ENCODE measurements around the gene TMEM132E.

The TMEM132E gene

GRCh38 chr17:34614698-34615097, 35.3 kb downstream of the TMEM132E start:
- Histone ChIP-seq H3K9me3 (ENCODE audit: control insufficient read depth, low read length) (no peaks in the 10 kb centered on the region), H3K4me1 (ENCODE audit: control insufficient read depth, insufficient read depth, low read length, poor library complexity, severe bottlenecking) (no peaks in the 10 kb centered on the region), H3K36me3 (ENCODE audit: control insufficient read depth, insufficient read depth, low read length) (no peaks in the 10 kb centered on the region), H3K27ac (ENCODE audit: insufficient read depth, low read length, poor library complexity, severe bottlenecking) (no peak overlapping the region), H3K4me3 (ENCODE audit: insufficient read depth, low read depth, low read length, poor library complexity, severe bottlenecking) (no peak overlapping the region), H3K27me3 (replicated peaks; ENCODE audit: control insufficient read depth, insufficient read depth, low read length, poor library complexity, severe bottlenecking) (peaks cover 10% of the 10 kb centered on the region)
- no peak for DNase-seq

DNA sequence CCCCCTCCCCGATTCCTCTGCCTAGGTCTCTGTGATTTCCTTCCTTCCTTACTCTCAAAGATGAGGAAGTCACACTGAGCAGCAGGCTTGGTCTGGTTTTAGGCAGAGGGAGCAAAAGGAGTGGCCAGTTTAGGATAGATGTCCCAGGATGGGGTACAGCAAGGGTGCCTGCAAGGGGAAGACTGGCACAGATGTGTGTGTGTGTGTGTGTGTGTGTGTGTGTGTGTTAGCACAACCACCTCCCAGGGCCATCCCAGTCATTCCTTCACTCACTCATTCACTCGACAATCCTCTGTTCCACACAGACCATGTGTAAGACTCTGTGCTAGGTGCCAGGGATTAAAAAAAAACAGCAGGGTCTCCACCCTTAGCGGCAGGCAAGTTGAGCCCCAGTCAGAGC, 35.9 kb downstream of the TMEM132E start:
- H3K27ac ChIP-seq (ENCODE audit: insufficient read depth, low read length, poor library complexity, severe bottlenecking), result no peak overlapping the region
- DNase-seq, result no peak
- H3K27me3 ChIP-seq (replicated peaks; ENCODE audit: control insufficient read depth, insufficient read depth, low read length, poor library complexity, severe bottlenecking), result peaks cover 10% of the 10 kb centered on the region
- H3K9me3 ChIP-seq (ENCODE audit: control insufficient read depth, low read length), result no peaks in the 10 kb centered on the region
- H3K4me1 ChIP-seq (ENCODE audit: control insufficient read depth, insufficient read depth, low read length, poor library complexity, severe bottlenecking), result no peaks in the 10 kb centered on the region
- H3K4me3 ChIP-seq (ENCODE audit: insufficient read depth, low read depth, low read length, poor library complexity, severe bottlenecking), result no peak overlapping the region
- H3K36me3 ChIP-seq (ENCODE audit: control insufficient read depth, insufficient read depth, low read length), result no peaks in the 10 kb centered on the region

GRCh38 chr17:34616148-34616547, 36.8 kb downstream of the TMEM132E start:
- DNase-seq, result no peak
- Histone ChIP-seq H3K27me3 (replicated peaks; ENCODE audit: control insufficient read depth, insufficient read depth, low read length, poor library complexity, severe bottlenecking) (peaks cover 11% of the 10 kb centered on the region), H3K4me3 (ENCODE audit: insufficient read depth, low read depth, low read length, poor library complexity, severe bottlenecking) (no peak overlapping the region), H3K27ac (ENCODE audit: insufficient read depth, low read length, poor library complexity, severe bottlenecking) (no peak overlapping the region), H3K9me3 (ENCODE audit: control insufficient read depth, low read length) (no peaks in the 10 kb centered on the region), H3K4me1 (ENCODE audit: control insufficient read depth, insufficient read depth, low read length, poor library complexity, severe bottlenecking) (no peaks in the 10 kb centered on the region), H3K36me3 (ENCODE audit: control insufficient read depth, insufficient read depth, low read length) (no peaks in the 10 kb centered on the region)

DNA sequence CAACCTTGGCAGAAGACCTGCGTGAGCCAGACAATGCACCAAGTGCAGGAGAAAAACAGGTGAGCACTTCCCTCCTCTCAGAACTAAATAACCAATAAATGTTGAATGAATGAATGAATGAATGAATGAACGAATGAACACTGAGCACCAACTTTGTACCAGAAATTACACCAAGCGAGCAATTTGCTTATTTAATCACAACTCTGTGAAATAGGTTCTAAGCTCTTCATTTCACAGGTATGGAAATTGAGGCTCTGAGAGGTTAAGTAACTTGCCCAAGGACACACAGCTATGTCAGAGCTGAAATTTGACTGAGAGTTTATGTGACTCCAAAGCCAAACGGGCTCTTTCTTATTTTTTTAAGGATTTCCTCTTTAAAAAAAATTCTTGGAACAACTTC, 38.0 kb downstream of the TMEM132E start:
- Histone ChIP-seq H3K36me3 (ENCODE audit: control insufficient read depth, insufficient read depth, low read length) (no peaks in the 10 kb centered on the region), H3K27me3 (replicated peaks; ENCODE audit: control insufficient read depth, insufficient read depth, low read length, poor library complexity, severe bottlenecking) (peaks cover 8% of the 10 kb centered on the region), H3K4me3 (ENCODE audit: insufficient read depth, low read depth, low read length, poor library complexity, severe bottlenecking) (no peak overlapping the region), H3K4me1 (ENCODE audit: control insufficient read depth, insufficient read depth, low read length, poor library complexity, severe bottlenecking) (no peaks in the 10 kb centered on the region), H3K9me3 (ENCODE audit: control insufficient read depth, low read length) (no peaks in the 10 kb centered on the region), H3K27ac (ENCODE audit: insufficient read depth, low read length, poor library complexity, severe bottlenecking) (no peak overlapping the region)
- DNase-seq, result no peak

DNA sequence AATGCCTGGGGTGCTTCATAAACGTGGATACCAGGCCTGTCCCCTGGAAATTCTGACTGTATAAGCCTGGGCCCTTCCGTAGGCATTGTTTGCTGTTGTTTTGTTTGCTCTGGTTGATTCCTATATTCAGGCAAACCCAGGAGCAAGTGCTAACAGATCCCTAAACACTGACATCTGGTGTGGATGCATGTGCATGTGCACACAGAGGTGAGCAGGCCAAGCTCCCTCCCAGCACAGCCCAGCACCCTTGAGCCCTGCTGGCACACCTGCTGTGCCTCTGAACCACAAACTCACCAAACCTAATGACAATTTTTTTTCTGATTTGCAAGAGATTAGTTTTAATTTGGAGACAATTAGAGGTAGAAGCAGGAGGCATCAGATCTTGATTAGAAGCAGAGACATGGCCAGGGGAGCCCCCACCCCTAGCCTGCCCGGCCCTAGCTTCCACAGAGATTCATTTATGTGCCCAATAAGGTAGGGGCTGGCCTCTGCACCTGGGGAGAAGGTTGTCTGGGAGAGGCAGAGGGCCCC, 40.4 kb downstream of the TMEM132E start:
- no peak overlapping the region for H3K4me3 ChIP-seq (ENCODE audit: insufficient read depth, low read depth, low read length, poor library complexity, severe bottlenecking)
- no peak for DNase-seq
- peaks cover 9% of the 10 kb centered on the region for H3K27me3 ChIP-seq (replicated peaks; ENCODE audit: control insufficient read depth, insufficient read depth, low read length, poor library complexity, severe bottlenecking)
- no peaks in the 10 kb centered on the region for H3K4me1 ChIP-seq (ENCODE audit: control insufficient read depth, insufficient read depth, low read length, poor library complexity, severe bottlenecking)
- no peaks in the 10 kb centered on the region for H3K9me3 ChIP-seq (ENCODE audit: control insufficient read depth, low read length)
- H3K27ac ChIP-seq (ENCODE audit: insufficient read depth, low read length, poor library complexity, severe bottlenecking), result no peak overlapping the region
- no peaks in the 10 kb centered on the region for H3K36me3 ChIP-seq (ENCODE audit: control insufficient read depth, insufficient read depth, low read length)

GRCh38 chr17:34620458-34620857, 41.1 kb downstream of the TMEM132E start:
- no peak overlapping the region for H3K27ac ChIP-seq (ENCODE audit: insufficient read depth, low read length, poor library complexity, severe bottlenecking)
- H3K9me3 ChIP-seq (ENCODE audit: control insufficient read depth, low read length), result no peaks in the 10 kb centered on the region

DNA sequence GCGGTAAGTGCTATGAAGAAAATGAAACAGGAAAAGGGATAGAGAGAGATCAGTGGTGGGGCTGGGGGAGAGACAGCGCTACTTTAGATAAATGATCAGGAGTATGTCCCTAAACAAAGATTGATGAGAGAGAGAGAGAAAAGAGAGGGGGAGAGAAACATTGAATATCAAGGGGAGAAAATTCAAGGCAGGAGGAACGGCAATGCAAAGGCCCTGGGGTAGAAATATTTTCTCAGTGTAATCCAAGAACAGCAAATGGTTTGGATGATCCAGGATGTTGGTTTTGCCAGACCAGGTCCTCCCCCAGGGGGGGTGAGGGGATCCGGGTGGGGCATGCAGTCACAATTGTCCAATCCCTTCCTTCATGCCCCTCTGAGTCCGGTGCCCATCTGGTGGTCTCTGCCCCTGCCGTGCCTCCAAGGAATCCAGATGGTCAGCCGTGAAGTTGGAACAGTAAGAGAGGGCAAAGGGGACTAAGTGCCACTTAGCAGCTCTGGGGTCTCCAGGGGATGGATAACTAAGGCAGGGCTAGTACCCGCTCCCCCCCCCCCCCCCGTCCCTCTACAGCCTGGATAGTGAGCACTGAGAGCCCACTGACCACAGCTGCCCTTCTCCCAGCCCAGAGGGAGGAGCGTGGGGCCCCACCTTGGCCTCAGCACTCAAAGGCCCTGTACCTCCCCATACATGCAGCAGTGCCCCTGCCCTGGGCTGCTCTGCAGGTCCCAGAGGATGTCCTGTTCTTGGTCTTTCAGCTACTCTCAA, 43.7 kb downstream of the TMEM132E start:
- no peaks in the 10 kb centered on the region for H3K9me3 ChIP-seq (ENCODE audit: control insufficient read depth, low read length)
- peaks cover 14% of the 10 kb centered on the region for H3K27me3 ChIP-seq (replicated peaks; ENCODE audit: control insufficient read depth, insufficient read depth, low read length, poor library complexity, severe bottlenecking)
- DNase-seq, result no peak

More at GRCh38 chr17:34620458-34620857, 41.1 kb downstream of the TMEM132E start:
- no peak for DNase-seq
- H3K27me3 ChIP-seq (replicated peaks; ENCODE audit: control insufficient read depth, insufficient read depth, low read length, poor library complexity, severe bottlenecking), result peaks cover 13% of the 10 kb centered on the region
- H3K4me1 ChIP-seq (ENCODE audit: control insufficient read depth, insufficient read depth, low read length, poor library complexity, severe bottlenecking), result no peaks in the 10 kb centered on the region
- no peak overlapping the region for H3K4me3 ChIP-seq (ENCODE audit: insufficient read depth, low read depth, low read length, poor library complexity, severe bottlenecking)
- no peaks in the 10 kb centered on the region for H3K36me3 ChIP-seq (ENCODE audit: control insufficient read depth, insufficient read depth, low read length)

DNA sequence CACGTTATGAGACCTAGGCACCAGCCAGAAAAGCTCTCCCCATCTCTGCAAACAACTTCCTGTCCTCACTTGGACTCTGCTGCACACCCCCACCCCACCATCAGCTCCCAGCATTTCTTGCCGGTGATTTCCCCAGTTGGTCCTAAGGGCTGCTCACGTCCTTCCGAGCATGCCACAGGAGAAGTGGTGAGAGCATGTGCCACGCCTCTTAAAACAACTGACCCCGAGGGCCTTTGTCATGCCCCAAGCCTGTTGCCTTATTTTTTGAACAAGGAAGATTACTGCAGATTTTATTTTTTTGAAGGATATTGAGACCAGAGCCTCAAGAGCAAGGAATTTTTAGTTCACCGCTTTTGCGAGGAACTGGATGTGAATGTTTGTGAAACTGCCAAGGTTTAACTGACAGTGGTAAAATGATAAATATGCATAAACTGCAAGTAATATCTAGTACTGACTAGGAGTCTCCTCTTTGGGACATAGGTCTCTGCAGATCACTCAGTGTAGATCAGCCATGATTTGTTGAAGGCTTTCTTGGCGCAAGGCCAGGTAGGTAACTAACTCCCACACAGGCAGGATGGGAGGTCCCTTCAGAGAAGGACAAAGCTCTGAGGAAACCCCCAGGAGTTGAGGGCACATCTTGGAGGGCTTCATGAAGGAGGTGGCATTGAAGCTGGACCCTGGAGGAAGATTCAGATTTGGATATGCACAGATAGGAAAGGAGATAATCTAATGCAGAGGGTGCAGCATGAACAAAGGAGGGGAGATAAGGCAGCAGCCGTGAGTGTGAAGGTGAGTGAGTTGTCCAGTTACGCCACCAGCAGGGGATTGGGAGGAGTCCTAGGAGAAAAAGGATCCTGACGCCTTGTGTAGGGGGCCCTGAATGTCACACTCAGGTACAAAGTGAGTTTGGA, 44.7 kb downstream of the TMEM132E start:
- Histone ChIP-seq H3K9me3 (ENCODE audit: control insufficient read depth, low read length) (no peaks in the 10 kb centered on the region), H3K4me3 (ENCODE audit: insufficient read depth, low read depth, low read length, poor library complexity, severe bottlenecking) (no peak overlapping the region), H3K27me3 (replicated peaks; ENCODE audit: control insufficient read depth, insufficient read depth, low read length, poor library complexity, severe bottlenecking) (peaks cover 17% of the 10 kb centered on the region), H3K4me1 (ENCODE audit: control insufficient read depth, insufficient read depth, low read length, poor library complexity, severe bottlenecking) (peaks cover 3% of the 10 kb centered on the region), H3K36me3 (ENCODE audit: control insufficient read depth, insufficient read depth, low read length) (no peaks in the 10 kb centered on the region), H3K27ac (ENCODE audit: insufficient read depth, low read length, poor library complexity, severe bottlenecking) (no peak overlapping the region)
- DNase-seq, result no peak

More for the DNA sequence above, 43.7 kb downstream of the TMEM132E start:
- Histone ChIP-seq H3K27ac (ENCODE audit: insufficient read depth, low read length, poor library complexity, severe bottlenecking) (no peak overlapping the region), H3K4me1 (ENCODE audit: control insufficient read depth, insufficient read depth, low read length, poor library complexity, severe bottlenecking) (peaks cover 3% of the 10 kb centered on the region), H3K36me3 (ENCODE audit: control insufficient read depth, insufficient read depth, low read length) (no peaks in the 10 kb centered on the region), H3K4me3 (ENCODE audit: insufficient read depth, low read depth, low read length, poor library complexity, severe bottlenecking) (no peak overlapping the region)

GRCh38 chr17:34624767-34625383, 45.5 kb downstream of the TMEM132E start:
- H3K27ac ChIP-seq (ENCODE audit: insufficient read depth, low read length, poor library complexity, severe bottlenecking), result no peak overlapping the region
- peaks cover 3% of the 10 kb centered on the region for H3K4me1 ChIP-seq (ENCODE audit: control insufficient read depth, insufficient read depth, low read length, poor library complexity, severe bottlenecking)
- H3K27me3 ChIP-seq (replicated peaks; ENCODE audit: control insufficient read depth, insufficient read depth, low read length, poor library complexity, severe bottlenecking), result peaks cover 17% of the 10 kb centered on the region
- H3K36me3 ChIP-seq (ENCODE audit: control insufficient read depth, insufficient read depth, low read length), result no peaks in the 10 kb centered on the region
- no peak for DNase-seq
- H3K9me3 ChIP-seq (ENCODE audit: control insufficient read depth, low read length), result no peaks in the 10 kb centered on the region
- H3K4me3 ChIP-seq (ENCODE audit: insufficient read depth, low read depth, low read length, poor library complexity, severe bottlenecking), result no peak overlapping the region
